Erythroblast (primary cell): ENCODE measurements around the gene DGKB.

Source experiments
- GATA1 ChIP-seq: IDR thresholded peaks from 2 replicates; pipeline ENCODE4 v1.6.1; 2011; ENCODE audit warnings: low read depth, mild to moderate bottlenecking, control low read depth, low read length, moderate library complexity
- POLR2A ChIP-seq: IDR thresholded peaks from 2 replicates; pipeline ENCODE4 v1.6.1; 2011; ENCODE audit warnings: mild to moderate bottlenecking, low read length

GRCh38 chr7:14871880-14872279, 30.7 kb downstream of the DGKB start:
- TF ChIP-seq POLR2A (no peak), GATA1 (no peak)
